ENCODE measurements around the gene WDPCP.
"Not testable (repeated sequence)": the region's sequence is repeated elsewhere in the genome, so short reads cannot be mapped to it uniquely, and the experiment has no call there.

DNA sequence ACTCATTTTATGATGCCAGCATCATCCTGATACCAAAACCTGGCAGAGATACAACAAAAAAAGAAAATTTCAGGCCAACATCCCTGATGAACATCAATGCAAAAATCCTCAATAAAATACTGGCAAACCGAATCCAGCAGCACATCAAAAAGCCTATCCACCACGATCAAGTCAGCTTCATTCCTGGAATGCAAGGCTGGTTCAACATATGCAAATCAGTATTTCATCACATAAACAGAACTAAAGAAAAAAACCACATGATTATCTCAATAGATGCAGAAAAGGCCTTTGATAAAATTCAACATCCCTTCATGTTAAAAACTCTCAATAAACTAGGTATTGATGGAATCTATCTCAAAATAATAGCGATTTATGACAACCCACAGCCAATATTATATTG is 29.4 kb downstream of the WDPCP start:
- TF ChIP-seq, protein P1, sequence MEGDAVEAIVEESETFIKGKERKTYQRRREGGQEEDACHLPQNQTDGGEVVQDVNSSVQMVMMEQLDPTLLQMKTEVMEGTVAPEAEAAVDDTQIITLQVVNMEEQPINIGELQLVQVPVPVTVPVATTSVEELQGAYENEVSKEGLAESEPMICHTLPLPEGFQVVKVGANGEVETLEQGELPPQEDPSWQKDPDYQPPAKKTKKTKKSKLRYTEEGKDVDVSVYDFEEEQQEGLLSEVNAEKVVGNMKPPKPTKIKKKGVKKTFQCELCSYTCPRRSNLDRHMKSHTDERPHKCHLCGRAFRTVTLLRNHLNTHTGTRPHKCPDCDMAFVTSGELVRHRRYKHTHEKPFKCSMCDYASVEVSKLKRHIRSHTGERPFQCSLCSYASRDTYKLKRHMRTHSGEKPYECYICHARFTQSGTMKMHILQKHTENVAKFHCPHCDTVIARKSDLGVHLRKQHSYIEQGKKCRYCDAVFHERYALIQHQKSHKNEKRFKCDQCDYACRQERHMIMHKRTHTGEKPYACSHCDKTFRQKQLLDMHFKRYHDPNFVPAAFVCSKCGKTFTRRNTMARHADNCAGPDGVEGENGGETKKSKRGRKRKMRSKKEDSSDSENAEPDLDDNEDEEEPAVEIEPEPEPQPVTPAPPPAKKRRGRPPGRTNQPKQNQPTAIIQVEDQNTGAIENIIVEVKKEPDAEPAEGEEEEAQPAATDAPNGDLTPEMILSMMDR (IDR thresholded peaks at IDR 0.05; ENCODE audit: low read depth, low read length): not testable (repeated sequence)
- not testable (repeated sequence) for TF ChIP-seq POLR2A (IDR thresholded peaks at IDR 0.05; ENCODE audit: extremely low read depth, insufficient read length)

All from NB4 (cell line).